NCI-H774 (cell line): ENCODE measurements around the gene FOXJ3.

Experiments
- DNase-seq: peaks from one replicate; lab custom pipeline; 2025; lab: John Stamatoyannopoulos, UW

FOXJ3 gene

DNA sequence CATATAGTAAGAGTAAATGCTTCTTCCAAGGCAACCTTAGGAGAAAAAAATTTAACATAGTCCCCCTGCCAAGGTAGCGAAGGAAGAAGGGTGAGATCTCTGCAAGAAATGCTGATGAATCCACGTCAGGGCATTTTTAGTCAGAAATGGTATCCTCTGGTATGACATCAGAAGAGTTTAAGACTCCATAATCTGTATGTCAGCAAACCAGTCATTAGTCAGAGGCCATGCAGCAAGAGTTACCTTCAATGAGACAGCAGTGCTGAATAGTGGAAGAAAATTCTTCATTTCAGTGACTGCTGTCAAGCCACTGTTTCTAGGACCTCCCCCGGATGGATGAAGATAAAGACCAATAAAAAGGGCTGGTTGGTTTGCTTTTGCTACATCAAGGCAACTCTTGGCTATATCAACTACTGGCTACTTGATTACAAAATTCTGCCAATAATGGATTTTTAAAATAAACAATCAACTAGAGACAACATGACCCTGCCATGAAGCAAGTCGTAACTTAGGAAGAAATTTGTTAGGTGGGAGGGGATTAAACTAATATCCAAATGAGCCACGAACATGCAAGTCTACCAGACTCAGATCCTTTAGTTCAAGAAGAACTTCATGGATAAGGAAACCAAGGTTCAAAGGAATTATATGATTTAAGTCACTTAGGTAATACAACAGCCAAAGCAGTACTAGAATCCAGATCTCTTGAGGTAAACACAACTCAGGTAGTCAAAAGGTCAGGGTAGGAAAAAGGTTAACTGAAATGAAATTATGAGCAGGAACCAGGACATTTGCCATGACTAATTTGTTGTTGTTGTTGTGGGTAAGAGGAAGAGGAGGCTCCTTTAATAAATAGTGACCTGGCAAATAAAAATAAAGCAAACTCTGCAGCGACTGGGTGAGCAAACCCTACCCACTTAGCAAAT is 144.8 kb downstream of the FOXJ3 start:
- no peak for DNase-seq

DNA sequence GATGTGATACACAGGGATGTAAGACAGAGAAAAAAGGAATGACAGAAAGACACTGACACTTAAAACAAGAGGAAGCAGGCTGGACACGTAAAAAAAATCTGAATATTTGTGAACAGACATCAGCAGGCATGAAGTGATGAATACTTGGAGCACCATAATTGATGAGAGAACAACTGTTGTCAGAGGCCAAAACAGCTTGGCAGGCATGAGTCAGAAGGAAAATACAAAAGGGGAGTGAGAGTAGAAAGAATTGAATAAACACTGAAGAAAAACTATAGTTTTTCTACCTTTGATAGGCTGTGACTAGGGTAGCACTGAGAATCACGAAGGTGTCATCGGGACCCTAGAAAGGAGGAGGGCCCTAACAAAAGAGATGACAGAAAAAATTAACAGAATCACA is 148.9 kb downstream of the FOXJ3 start:
- DNase-seq, result no peak

DNA sequence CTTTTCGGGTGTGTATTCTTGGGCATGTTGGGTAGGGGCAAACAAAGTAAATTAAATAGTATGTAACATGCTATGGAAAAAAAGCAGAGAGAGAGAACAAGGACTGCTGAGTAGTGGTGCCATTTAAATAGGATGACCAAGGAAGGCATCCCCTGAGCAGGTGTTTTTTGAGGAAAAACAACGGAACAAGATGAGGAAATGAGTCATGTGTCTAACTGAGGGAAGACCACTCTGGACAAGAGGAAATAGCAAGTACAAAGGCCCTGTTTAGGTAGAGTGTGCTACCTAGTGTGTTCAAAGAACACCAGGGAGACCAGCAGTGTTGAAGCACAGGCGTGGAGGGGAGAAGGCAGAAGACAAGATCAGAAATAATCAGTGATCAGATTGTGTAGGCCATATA is 150.4 kb downstream of the FOXJ3 start:
- no peak for DNase-seq

GRCh38 chr1:42183957-42184268 is 151.1 kb downstream of the FOXJ3 start:
- DNase-seq, result no peak

GRCh38 chr1:42183210-42183956 is 151.7 kb downstream of the FOXJ3 start:
- no peak for DNase-seq

DNA sequence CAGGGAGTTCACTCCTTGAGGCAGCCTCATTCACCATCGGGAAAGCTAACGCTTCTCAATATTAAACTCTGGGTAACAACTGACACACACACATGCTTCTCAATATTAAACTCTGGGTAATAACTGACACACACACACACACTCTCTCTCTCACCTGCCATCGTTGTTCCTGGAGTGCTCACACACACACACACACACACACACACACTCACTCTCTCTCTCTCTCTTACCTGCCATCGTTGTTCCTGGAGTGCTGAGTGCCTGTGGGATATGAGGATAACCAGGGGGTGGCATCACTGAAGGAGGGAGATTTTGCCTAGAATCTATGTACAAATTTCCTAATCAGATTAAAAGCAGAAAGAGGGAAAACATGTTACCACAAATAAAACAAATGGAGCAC is 153.3 kb downstream of the FOXJ3 start:
- no peak for DNase-seq

GRCh38 chr1:42179900-42180329 is 155.1 kb downstream of the FOXJ3 start:
- no peak for DNase-seq

DNA sequence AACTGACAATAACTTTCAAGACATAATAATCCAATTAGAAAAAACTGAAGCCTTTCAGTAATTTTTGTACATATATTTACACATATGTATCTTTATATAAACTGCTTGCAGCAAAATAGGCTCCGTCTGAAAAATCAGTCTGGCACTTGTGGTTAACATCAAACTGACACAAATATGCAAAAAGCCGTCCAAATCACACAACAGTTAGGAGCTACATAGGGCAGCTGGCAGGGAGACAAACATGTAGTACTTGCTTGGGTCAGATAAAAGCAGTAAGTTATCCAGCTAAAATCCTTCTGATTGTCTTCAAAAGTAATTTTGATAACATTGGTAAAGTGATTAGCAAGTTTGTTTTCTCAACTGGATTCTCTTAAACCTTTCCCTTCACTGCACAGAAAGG is 155.8 kb downstream of the FOXJ3 start:
- DNase-seq, result no peak

- no peak for DNase-seq
These were observed 156.8 kb downstream of the FOXJ3 start for GRCh38 chr1:42178249-42178648.

DNA sequence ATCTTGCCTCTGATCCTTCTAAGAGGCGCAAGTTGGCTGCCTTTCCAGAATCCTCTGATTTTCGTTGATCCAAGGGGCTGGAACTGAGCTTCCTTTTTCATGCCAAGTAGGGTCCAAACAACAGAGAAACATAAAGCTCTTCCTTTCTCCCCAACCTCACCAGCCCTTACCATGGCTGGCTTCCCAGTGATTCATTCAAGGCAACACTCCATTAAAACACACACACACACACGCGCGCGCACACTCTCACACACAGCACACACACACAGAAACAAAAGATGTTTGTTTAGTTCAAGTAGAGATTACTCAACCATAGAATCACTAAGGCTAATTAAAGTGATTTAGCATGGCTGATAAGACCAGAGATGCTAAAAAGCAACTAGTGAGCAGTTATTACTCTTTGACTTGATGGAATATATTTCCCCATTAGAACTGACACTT is 157.5 kb downstream of the FOXJ3 start:
- peak; percentile 69 for DNase-seq

DNA sequence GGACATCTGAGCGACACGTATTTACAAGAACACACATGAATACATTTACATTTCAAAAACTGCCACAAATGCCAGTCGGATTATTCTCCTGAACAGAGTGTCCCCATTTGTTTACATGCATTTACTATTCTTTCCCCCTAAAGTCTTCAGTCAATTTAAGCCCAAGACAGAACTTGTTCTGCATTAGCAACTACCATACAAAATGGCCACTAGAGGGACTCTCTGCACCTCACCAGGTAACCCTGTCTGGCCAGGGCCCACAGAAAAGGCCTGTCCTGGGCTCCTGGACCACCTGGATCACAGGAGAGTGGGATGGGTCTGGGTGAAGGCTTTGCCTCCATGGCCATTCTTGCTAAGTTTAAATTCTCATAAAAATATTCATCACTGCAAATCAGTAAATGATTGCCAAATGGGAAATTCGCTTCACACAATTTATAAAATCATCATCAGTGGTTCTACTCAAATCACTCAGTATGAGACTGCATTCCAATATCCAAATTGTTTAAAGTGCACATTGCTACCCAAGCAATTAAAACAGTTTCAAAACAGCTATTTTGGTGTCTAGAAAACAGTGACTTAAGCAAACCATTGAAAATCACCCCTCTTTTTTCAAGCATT is 158.0 kb downstream of the FOXJ3 start:
- peak; percentile 66 for DNase-seq

DNA sequence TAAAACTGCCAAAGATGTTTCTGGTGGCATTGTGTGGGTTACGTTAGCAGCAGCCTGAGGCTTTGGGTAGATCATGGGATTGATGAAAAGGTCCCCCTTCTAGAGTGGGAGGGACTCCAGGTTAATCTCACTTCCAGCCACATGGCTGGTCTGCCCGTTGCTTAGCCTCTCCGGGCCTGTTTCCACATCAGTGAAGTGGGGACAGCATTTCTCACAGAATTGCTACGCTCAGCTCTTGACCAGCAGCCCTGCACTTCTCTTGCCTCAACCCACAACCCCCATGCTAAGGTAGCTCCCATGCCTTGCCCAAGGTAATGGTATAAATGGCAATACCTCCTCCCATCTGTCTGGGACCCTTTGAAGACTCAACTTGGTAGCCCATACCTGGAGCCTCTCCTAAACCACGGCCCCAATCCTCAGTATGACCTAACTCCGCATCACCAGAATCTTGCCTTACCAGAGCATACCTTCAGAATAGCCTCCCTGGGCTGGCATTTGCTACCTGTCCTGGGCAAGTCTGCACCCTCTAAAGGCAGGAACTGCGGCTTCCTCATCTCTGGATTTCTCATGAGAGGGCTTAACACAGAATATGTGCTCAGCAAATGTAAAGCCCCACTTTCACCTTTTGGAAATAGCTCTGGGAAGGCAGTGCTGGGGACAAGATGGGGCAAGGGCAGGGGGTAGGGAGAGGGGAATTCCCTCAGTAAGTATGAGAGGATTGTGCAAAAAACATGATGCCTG is 159.6 kb downstream of the FOXJ3 start:
- no peak for DNase-seq

DNA sequence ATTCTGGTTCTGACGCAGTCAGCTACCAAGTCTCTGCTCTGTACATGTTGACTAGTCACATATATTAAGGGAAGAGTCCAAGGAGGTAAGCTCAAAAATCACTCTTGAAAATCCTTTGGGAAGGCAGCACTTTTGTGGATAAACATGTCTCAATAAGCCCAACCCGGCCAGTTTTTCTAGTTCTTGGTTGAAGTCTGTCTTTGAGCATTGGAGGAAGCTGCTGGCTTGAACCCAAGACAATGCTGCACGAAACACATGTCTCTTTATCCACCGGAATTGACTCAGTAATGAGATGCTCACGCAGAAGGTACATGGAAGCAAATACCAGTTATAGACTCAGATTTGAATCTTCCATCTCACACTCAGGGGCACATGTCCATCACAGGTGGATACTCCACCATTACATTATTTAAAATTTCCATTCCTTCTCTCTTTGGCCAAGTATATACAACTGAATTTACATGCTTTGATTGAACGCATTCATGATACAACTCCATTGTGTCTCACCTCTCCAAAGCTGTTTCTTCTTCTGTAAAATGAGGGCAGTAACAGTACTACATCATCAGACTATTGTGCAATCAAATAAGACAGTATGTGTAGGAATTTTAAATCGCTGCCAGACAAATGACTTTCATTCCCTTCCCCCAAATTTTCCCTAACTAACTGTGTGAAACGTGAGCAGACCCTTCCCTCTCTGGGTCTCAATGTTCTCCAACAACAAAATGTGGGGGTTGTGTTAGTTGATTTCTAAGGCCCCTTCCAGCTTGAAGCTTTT is 160.9 kb downstream of the FOXJ3 start:
- DNase-seq, result no peak

DNA sequence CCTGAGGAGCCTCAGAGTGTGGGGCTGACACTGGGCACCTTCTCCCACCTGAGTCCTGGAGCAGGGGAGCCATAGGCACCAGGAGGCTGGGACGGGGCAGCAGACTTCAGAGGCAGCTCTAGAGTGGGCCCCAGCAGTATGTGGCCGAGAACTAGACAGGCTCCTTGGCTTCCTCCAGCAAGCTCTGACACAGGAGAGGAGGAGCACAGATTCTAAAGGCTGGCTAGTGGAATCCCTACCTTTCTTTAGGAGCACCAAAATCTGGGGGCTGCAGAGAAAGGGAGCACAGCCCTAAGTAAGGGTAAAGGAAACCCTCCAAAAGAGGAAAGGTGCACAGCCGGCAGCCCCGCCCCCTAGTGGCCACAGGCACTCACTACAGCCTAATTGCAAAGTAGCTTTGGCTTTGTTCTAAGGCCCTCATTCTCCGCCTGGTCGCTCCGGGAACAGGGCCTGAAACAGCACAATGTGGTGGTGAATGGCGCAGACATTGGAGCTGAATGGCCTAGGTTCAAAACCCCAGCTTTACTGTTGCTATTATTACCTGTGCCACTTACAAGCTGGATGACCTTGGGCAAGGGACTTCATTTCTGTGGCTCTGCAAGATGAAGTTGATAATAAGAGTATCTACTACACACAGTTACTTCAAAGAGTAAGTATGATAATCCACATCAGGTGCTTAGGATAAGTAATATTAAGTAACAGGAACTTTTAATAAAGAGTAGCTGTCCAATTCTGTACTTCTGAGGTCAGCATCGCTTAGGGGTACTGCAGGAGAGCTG is 161.7 kb downstream of the FOXJ3 start:
- peak; percentile 56 for DNase-seq

DNA sequence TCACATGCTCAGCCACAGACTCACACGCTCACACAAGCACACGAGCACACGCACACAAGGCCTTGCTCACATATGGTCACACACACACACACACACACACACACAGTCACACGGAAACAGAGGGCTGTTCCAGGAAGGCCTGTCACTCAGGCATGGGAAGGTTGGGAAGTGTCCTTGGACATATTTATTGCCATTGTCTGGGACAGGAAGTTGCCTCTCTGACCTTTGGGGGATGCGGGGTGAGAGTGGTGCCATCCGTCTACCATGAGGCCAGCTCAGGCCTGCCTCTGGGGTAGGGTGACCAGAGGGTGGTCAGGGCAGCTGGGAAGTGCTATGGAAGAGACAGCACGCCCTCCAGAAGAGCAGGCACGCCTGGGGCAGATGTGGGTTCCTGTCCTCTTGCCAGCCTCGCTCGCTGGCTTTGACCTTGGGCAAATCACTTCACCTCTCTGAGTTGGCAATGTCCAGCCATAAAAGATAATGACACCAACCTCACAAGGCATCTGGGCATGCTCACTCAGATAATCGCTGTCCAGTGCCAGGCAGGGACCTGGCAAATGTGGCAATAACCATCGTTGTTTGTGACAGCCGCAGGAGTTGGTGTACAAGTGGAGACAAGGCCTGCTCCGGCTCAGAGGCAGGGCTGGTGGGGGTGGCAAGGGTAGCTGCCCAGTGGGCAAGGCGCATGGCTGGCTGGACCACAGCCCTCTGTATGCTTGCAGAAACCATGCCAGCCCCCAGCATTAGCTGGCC is 162.5 kb downstream of the FOXJ3 start:
- no peak for DNase-seq

DNA sequence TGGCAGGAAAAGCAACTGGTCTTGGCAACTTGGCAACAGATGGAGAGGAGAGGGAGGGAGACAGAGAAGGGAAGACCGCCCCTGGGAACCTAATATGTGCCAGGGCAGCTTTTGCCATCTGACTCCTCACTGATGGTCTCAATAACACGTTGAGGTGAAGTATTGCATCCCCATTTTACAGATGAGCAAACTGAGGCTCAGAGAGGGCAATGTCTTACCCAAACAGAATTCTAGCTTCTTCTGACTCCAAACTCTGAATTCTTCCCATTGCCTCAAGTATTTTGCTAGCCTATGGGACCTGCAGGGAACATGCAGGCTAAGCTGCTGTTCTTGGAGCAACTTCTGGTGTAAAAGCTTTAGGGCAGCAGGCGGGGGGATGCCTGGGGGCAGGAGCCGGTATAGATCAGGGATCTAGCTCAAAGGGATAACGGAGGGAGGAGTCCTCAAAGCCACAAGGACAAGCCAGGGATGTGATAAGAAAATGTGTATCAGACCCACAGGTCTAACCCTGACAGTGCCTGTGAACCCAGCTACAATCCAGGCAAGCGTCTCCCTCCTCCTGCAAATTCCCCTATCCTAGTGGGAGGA is 163.3 kb downstream of the FOXJ3 start:
- no peak for DNase-seq

DNA sequence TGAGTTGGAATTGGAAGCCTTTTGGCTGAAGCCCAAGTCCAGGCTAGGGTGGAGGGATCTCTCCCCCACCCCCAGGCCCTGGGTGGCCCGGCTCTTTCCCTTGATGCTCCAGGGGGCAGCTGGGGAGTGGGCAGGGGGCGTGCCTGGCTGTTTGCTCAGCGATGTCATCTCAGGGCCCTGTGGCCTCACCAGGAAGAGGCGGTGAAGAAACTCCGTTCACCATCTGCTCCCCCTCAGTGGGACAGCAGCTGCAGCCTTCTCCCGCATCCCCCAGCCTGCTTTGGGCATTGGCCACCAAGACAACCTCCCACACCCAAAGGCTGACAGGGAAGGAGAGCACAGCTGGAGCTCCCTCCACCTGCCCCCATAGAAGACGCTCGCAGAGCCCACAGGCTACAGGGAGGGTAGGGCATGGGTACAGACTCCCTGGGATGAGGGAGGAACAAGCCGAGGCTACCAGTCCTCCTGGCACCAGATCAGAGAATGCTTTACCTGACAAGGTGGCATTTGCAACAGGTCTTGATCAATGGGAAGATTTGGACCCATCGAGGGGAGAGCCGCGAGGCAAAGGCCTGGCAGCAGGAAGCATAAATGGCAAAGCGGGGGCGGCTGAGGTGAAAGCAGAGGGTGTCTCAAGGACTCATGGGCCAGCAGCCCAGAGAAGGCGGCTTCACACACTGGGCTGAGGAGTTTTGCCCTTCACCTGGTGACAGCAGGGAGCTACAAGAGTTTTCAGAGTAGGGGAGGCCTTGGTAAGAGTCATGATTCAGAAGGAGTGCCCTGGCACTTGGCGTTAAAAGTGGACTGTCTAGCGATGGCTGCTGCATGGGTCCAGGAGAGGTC is 164.0 kb downstream of the FOXJ3 start:
- DNase-seq, result no peak

GRCh38 chr1:42168763-42169162 is 166.3 kb downstream of the FOXJ3 start:
- no peak for DNase-seq

- no peak for DNase-seq
These were observed 166.7 kb downstream of the FOXJ3 start for GRCh38 chr1:42168391-42168670.
